Muscle of leg (tissue), 11 donors: ENCODE data around the gene CUL5. TPM values are rescaled to one million over a fixed set of nuclear protein-coding genes. Genes with fewer than 3 reads are reported as not detected.
"Not testable (repeated sequence)": the region's sequence is repeated elsewhere in the genome, so short reads cannot be mapped to it uniquely, and the experiment has no call there.

Source experiments
- DNase-seq: peaks from one replicate; pipeline ENCODE4 v3.0.0; 2013
- H3K27ac ChIP-seq: one replicate; pipeline ENCODE4 v1.5.1; 2013; ENCODE audit warnings: mild to moderate bottlenecking, low read length, control low read depth
- H3K27me3 ChIP-seq: one replicate; pipeline ENCODE4 v1.6.1; 2013; ENCODE audit warnings: low read length; ENCODE audit not compliant: control insufficient read depth, insufficient read depth
- H3K36me3 ChIP-seq: one replicate; pipeline ENCODE4 v1.6.1; 2013; ENCODE audit warnings: low read length; ENCODE audit not compliant: control insufficient read depth, insufficient read depth
- H3K4me1 ChIP-seq: one replicate; pipeline ENCODE4 v1.6.1; 2013; ENCODE audit warnings: low read length; ENCODE audit not compliant: control insufficient read depth, insufficient read depth
- H3K4me3 ChIP-seq: one replicate; pipeline ENCODE4 v1.5.1; 2013; ENCODE audit warnings: low read length, control low read depth
- H3K9me3 ChIP-seq: replicated peaks from 2 replicates; pipeline ENCODE4 v1.6.1; 2013; ENCODE audit warnings: low read depth, low read length; ENCODE audit not compliant: control insufficient read depth
- WGBS: methylation state at CpG from one replicate; pipeline ENCODE4 v1.1.5; 2013; ENCODE audit warnings: missing lambda C conversion rate; ENCODE audit not compliant: insufficient coverage; 5-methylcytosine and 5-hydroxymethylcytosine counted together
- polyA plus RNA-seq, 8 donors: library from polyadenylated mRNA; unstranded; fragments of 120-200 nt; gene quantifications; one replicate each; pipeline versions ENCODE4 v1.2.1 to v1.2.3, GENCODE V29; 2013; ENCODE audit warnings: inconsistent platforms in 1 of 8, low replicate concordance in 1 of 8; ENCODE audit not compliant: insufficient read length in 8 of 8, insufficient read depth in 1 of 8
- total RNA-seq: library from RNA; stranded (reverse); fragments of 120-200 nt; gene quantifications from one replicate; pipeline ENCODE4 v1.2.4, GENCODE V29; 2013

CUL5 gene
- total and polyA plus RNA-seq, 9 donors: 17.2 to 33.8 (median 25.3) TPM

DNA sequence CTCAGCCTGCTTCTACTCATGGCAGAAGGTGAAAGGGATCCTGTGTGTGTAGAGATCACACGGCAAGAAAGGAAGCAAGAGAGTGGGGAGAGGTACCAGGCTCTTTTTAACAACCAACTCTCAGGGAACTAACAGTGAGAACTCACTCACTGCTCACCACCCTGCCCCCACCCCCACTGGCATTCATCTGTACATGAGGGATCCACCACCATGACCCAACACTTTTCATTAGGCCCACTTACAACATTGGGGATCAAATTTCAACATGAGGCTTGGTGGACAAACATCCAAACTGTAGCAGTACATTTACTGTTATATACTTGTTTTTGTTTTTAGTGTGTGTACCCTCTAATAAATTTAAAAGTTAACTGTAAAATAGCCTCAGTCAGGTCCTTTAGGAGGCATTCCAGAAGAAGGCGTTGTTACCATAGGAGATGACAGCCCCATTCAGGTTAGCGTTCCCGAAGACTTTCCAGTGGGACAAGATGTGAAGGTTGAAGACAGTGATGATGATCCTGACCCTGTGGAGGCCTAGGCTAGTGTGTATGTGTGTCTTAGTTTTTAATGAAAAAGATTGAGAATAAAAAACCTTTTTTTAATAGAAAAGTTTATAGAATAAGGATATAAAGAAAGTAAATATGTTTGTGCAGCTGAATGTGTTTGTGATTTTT lies 11.3 kb downstream of the CUL5 start:
- H3K4me1 ChIP-seq: no peaks in the 10 kb centered on the region
- no peaks in the 10 kb centered on the region for H3K27me3 ChIP-seq
- 72% methylated on average over 3 of the region's 4 CpGs for WGBS
- H3K27ac ChIP-seq: no peak overlapping the region
- no peaks in the 10 kb centered on the region for H3K36me3 ChIP-seq
- H3K9me3 ChIP-seq: no peaks in the 10 kb centered on the region
- H3K4me3 ChIP-seq: no peak overlapping the region
- no peak for DNase-seq

- Histone ChIP-seq H3K4me3 (no peak overlapping the region), H3K27me3 (no peaks in the 10 kb centered on the region), H3K36me3 (no peaks in the 10 kb centered on the region), H3K4me1 (no peaks in the 10 kb centered on the region), H3K27ac (no peak overlapping the region), H3K9me3 (no peaks in the 10 kb centered on the region)
- DNase-seq: no peak
- WGBS: 67% methylated on average over 2 of the region's 5 CpGs
These were observed 16.8 kb downstream of the CUL5 start for GRCh38 chr11:108025387-108026080.

DNA sequence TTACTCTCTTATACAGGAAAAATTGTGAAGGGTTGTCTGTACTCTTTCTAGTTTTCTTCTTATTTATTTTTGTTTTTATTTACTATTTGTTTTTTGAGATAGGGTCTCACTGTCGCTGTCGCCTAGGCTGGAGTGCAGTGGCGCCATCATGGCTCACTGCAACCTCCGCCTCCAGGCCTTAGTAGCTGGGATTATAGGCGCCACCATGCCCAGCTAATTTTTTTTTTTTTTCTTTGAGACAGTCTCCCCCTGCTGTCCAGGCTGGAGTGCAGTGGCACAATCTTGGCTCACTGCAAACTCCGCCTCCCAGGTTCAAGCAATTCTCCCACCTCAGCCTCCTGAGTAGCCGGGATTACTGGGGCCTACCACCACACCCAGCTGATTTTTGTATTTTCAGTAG lies 18.4 kb downstream of the CUL5 start:
- no peaks in the 10 kb centered on the region for H3K36me3 ChIP-seq
- no peak for DNase-seq
- 100% methylated on average over 3 of the region's 7 CpGs for WGBS

DNA sequence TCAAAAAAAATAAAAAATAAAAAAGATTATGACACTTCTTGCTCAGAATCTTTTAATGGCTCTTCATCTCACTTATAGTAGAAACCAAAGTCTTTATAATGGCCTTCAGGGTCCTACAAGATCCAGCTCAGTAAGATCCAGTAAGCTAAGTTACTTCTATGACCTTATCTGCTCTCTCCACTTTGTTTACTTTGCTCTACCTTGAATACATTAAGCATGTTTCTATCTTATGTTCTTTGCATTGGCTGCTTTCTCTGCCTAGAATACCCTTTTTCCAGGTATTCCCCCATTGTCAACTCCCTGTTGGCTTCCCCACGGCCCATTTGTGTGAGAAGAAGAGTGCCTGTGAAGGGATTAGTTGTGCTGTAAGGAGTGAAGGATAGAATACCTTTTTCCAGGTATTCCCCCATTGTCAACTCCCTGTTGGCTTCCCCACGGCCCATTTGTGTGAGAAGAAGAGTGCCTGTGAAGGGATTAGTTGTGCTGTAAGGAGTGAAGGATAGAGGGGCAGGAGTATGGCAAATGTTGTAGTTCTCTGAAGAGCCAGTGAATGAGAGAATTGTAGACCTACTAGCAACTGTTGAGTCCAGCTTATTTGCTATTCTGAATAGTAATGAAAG lies 20.2 kb downstream of the CUL5 start:
- not testable (repeated sequence) for DNase-seq, H3K27me3 ChIP-seq, H3K27ac ChIP-seq, H3K9me3 ChIP-seq, H3K36me3 ChIP-seq, H3K4me1 ChIP-seq, H3K4me3 ChIP-seq
- WGBS: no CpG with 5 or more reads among the region's 2 CpGs

More for the DNA sequence above, 18.4 kb downstream of the CUL5 start:
- Histone ChIP-seq H3K27me3 (no peaks in the 10 kb centered on the region), H3K4me1 (no peaks in the 10 kb centered on the region), H3K4me3 (no peak overlapping the region), H3K27ac (no peak overlapping the region), H3K9me3 (no peaks in the 10 kb centered on the region)

- H3K4me3 ChIP-seq, H3K27me3 ChIP-seq, H3K4me1 ChIP-seq, DNase-seq, H3K27ac ChIP-seq, H3K9me3 ChIP-seq: not testable (repeated sequence)
- no CpG with 5 or more reads among the region's 2 CpGs for WGBS
- peaks cover 18% of the 10 kb centered on the region for H3K36me3 ChIP-seq
These were observed 22.9 kb downstream of the CUL5 start for GRCh38 chr11:108031604-108032003.

DNA sequence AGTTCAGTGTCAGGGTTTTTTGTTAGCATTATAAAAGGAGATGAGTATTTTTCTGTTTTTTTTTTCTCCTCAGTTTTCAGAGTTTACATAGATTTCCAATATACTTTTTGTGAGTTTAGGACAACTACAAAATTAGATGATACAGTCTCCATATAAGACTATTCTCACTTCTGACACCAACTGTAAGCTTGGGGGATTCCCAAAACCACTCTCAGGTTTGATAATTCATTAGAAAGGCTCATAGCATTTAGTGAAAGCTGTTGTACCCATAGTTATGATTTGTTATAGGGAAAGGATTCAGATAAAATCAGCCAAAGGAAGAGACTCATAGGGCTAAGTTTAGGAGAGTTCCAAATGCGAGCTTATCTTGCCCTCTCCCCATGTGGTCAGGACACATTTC lies 24.1 kb downstream of the CUL5 start:
- Histone ChIP-seq H3K27me3 (no peaks in the 10 kb centered on the region), H3K36me3 (peaks cover 25% of the 10 kb centered on the region), H3K4me3 (no peak overlapping the region), H3K9me3 (no peaks in the 10 kb centered on the region), H3K27ac (no peak overlapping the region), H3K4me1 (no peaks in the 10 kb centered on the region)
- WGBS: no CpG with 5 or more reads among the region's 1 CpG
- DNase-seq: no peak

DNA sequence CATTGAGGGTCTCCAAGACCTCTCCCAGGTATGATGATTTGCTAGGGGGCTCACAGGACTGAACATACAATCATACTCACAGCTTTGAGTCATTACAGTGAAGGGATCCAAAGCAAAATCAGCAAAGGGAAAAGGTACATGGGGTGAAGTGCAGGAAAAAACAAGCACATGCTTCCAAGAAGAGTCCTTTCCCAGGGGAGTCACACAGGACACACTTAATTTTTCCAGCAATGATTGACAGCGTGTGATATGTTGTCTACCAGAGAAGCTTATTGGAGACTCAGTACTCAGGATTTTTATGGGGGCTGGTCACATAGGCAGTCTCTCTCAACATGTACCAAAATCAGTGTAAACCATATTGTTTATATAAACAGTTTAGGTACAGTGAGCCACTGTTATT lies 25.3 kb downstream of the CUL5 start:
- H3K9me3 ChIP-seq: no peaks in the 10 kb centered on the region
- H3K27me3 ChIP-seq: no peaks in the 10 kb centered on the region
- no CpG with 5 or more reads among the region's 1 CpG for WGBS
- no peak for DNase-seq
- no peak overlapping the region for H3K4me3 ChIP-seq
- H3K27ac ChIP-seq: no peak overlapping the region
- peaks cover 25% of the 10 kb centered on the region for H3K36me3 ChIP-seq
- H3K4me1 ChIP-seq: no peaks in the 10 kb centered on the region

DNA sequence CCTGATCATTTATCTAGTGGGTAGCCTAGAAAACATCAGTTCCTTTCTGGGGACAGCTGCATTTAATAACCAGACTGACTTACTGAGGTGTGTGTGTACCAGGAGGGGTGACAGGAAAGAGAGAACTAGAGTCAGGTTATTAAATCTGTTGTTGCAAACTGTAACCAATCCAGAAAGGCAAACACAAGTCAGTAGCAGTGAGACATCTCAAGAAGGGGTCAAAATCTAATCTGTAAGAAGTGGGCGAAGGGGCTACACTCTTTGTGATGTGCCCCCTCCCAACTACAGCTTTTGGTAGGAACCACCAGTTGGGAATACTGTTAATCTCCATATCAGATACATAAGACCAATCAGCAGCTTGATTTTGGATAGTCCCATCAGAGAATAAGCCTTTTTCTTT lies 26.3 kb downstream of the CUL5 start:
- no peaks in the 10 kb centered on the region for H3K27me3 ChIP-seq
- H3K36me3 ChIP-seq: peaks cover 25% of the 10 kb centered on the region
- no peaks in the 10 kb centered on the region for H3K9me3 ChIP-seq
- no peak for DNase-seq
- H3K4me1 ChIP-seq: no peaks in the 10 kb centered on the region
- no peak overlapping the region for H3K4me3 ChIP-seq
- no CpG with 5 or more reads among the region's 1 CpG for WGBS
- H3K27ac ChIP-seq: no peak overlapping the region

- H3K4me3 ChIP-seq: no peak overlapping the region
- H3K9me3 ChIP-seq: no peaks in the 10 kb centered on the region
- 54% methylated on average over 3 of the region's 4 CpGs for WGBS
- H3K4me1 ChIP-seq: no peaks in the 10 kb centered on the region
- DNase-seq: peak; percentile 6
- H3K27me3 ChIP-seq: no peaks in the 10 kb centered on the region
- no peak overlapping the region for H3K27ac ChIP-seq
- peaks cover 25% of the 10 kb centered on the region for H3K36me3 ChIP-seq
These were observed 27.0 kb downstream of the CUL5 start for GRCh38 chr11:108035690-108036089.

DNA sequence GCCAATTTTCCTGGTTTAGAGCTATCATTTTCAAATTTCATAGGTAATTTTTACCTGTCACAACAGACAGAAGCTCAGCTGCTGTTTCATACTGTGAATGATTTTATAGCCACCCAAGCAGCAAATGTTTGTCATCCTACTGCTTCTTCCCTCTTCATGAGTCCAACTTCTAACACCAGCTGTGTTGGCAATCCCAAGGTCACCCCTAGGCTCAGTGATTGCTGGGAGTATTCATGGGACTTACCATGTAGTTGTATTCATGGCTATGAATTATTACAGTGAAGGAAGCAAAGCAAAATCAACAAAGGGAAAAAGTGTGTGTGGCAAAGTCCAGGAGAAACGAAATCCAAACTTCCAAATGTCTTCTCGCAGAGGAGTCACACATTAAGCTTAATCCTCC lies 28.5 kb downstream of the CUL5 start:
- DNase-seq: no peak
- H3K36me3 ChIP-seq: peaks cover 25% of the 10 kb centered on the region
- WGBS: no CpG with 5 or more reads among the region's 2 CpGs

More for the DNA sequence above, 28.5 kb downstream of the CUL5 start:
- no peaks in the 10 kb centered on the region for H3K27me3 ChIP-seq
- no peaks in the 10 kb centered on the region for H3K4me1 ChIP-seq
- H3K27ac ChIP-seq: no peak overlapping the region
- no peaks in the 10 kb centered on the region for H3K9me3 ChIP-seq
- no peak overlapping the region for H3K4me3 ChIP-seq
